BLaER1 treated with 17β-estradiol and CSF1 and Interleukin-3, amounts not matched to agents 10 nM and 100 nM (cell line): ENCODE results near the gene HPSE.

Source experiments
- H3K27ac ChIP-seq, 11 experiments: shearing (Covaris generic); formaldehyde crosslinking; 2 replicates each; pipeline ENCODE4 v1.8.1; 2022
- H3K27me3 ChIP-seq, 11 experiments: shearing (Covaris generic); formaldehyde crosslinking; 2 replicates each; pipeline ENCODE4 v1.8.1; 2022
- H3K36me3 ChIP-seq, 11 experiments: shearing (Covaris generic); formaldehyde crosslinking; 2 replicates each; pipeline ENCODE4 v1.8.1; 2022
- H3K4me1 ChIP-seq, 10 experiments: shearing (Covaris generic); formaldehyde crosslinking; 2 replicates each; pipeline ENCODE4 v1.8.1; 2022
- H3K4me2 ChIP-seq, 11 experiments: shearing (Covaris generic); formaldehyde crosslinking; 2 replicates each; pipeline ENCODE4 v1.8.1; 2022
- H3K4me3 ChIP-seq, 10 experiments: shearing (Covaris generic); formaldehyde crosslinking; 2 replicates each; pipeline ENCODE4 v1.8.1; 2022
- H3K9ac ChIP-seq, 11 experiments: shearing (Covaris generic); formaldehyde crosslinking; 2 replicates each; pipeline ENCODE4 v1.8.1; 2022
- H3K9me3 ChIP-seq, 11 experiments: shearing (Covaris generic); formaldehyde crosslinking; replicated peaks in 1 of 11; 2 replicates each; pipeline ENCODE4 v1.8.1; 2022
- H4K20me1 ChIP-seq, 11 experiments: shearing (Covaris generic); formaldehyde crosslinking; 2 replicates each; pipeline ENCODE4 v1.8.1; 2022
- Cebpa-rat ChIP-seq, 11 experiments: shearing (Covaris generic); IDR thresholded peaks; 2 replicates each; pipeline ENCODE4 v1.8.1; 2022

The HPSE gene

DNA sequence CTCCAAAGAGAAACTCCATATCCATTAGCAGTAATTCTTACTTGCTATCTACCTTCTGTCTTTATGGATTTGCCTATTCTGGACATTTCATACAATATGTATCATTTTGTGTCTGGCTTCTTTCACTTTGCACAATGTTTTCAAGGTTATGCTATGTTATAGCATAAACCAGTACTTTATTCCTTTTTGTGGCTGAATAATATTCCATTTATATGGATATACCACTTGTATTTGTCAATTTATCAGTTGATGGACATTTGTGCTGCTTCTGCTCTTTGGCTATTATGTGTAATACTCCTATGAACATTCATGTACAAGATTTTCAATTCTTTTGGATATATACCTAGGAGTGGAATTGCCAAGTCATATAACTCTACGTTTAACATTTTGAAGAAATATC is 18.9 kb upstream of the HPSE start:
- Histone ChIP-seq H3K36me3 (no peaks in the 10 kb centered on the region), H4K20me1 (no peaks in the 10 kb centered on the region), H3K9me3 (peaks cover 17 to 42% (median 36%) of the 10 kb centered on the region in 11 experiments), H3K27ac (no peak overlapping the region), H3K27me3 (no peaks in the 10 kb centered on the region), H3K4me3 (no peak overlapping the region), H3K4me1 (peaks cover 0 to 33% (median 7%) of the 10 kb centered on the region in 10 experiments; a peak in 10 of 20 replicates), H3K9ac (no peak overlapping the region), H3K4me2 (no peak overlapping the region)
- TF ChIP-seq Cebpa-rat (IDR thresholded peaks at IDR 0.05): no peak

DNA sequence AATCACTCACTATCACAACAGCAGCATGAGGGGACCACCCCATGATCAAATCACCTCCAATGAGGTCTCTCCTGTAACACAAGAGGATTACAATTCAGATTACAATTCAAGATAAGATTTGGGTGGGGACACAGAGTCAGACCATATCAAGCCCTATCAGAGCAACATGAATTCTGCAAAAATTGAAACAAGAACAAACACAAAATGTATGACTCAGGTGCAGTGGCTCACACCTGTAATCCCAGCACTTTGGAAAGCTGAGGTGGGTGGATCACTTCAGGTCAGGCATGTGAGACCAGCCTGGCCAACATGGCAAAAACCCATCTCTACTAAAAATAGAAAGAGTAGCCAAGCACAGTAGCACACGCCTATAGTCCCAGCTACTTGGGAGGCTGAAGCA is 13.4 kb upstream of the HPSE start:
- Histone ChIP-seq H3K9ac (no peak overlapping the region), H3K36me3 (peaks cover 0 to 13% (median 3%) of the 10 kb centered on the region in 11 experiments; a peak in 2 of 22 replicates), H3K4me3 (no peak overlapping the region), H3K27ac (no peak overlapping the region), H3K4me1 (peaks cover 0 to 9% (median 1%) of the 10 kb centered on the region in 10 experiments; a peak in 7 of 20 replicates), H3K9me3 (peaks cover 42 to 57% (median 56%) of the 10 kb centered on the region in 11 experiments), H3K4me2 (no peak overlapping the region), H4K20me1 (no peaks in the 10 kb centered on the region), H3K27me3 (no peaks in the 10 kb centered on the region)
- TF ChIP-seq Cebpa-rat (IDR thresholded peaks at IDR 0.05): no peak

DNA sequence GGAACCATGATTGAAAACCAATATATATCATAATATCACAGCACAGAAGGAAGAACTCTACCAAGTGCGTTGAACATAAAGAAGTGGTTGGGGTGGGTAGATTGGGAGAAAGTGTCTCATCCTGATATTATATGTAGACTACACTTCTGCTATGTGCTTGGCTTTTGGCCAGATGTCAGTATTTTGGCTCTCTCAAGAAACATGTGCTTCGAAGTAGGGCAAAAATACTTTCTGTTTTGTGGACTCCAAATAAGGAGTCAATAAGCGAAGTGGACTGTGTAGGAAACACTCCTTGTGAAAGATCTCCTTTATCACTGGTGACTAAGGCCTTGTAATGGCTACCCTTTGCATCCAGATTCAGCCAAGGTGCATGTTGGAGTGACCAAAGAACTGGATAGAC is 7.8 kb upstream of the HPSE start:
- Histone ChIP-seq H3K9ac (no peak overlapping the region), H3K9me3 (peaks cover 39 to 59% (median 45%) of the 10 kb centered on the region in 11 experiments), H3K4me2 (no peak overlapping the region), H4K20me1 (no peaks in the 10 kb centered on the region), H3K27ac (no peak overlapping the region), H3K4me1 (peaks cover 0 to 12% (median 9%) of the 10 kb centered on the region in 10 experiments; a peak in 15 of 20 replicates), H3K4me3 (no peak overlapping the region), H3K27me3 (no peaks in the 10 kb centered on the region), H3K36me3 (peaks cover 0 to 13% (median 0%) of the 10 kb centered on the region in 11 experiments; a peak in 2 of 22 replicates)
- no peak for TF ChIP-seq Cebpa-rat (IDR thresholded peaks at IDR 0.05)

DNA sequence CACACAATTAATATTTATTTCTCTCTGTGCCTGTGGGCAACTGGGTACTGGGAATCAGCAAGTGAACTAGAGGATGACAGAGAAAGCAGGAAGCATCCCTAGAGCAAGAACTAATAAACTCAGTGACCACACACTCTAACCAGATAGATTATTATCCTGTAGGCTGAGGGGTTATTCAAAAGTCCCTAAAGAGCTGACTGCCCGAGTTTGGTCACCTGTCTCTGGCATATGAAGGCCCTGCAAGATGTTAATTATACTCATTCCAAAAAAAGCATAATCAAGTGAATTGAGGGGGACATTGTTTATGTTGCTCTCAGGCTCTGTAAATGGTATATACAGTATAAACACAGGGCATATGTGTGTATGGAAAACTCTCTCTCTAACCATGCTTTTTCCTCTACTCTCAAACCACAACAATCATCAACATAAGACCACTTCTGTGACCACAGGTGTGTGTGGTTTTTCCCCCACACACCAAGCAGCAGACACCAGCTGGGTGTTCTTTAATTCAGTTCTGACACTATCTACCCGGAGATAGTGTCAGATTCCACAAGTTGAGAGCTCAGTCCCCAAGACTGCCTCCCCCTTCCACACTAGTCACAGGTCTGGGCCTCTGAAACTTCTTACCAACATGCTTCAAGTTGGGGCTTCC is 6.2 kb upstream of the HPSE start:
- Histone ChIP-seq H3K9ac (no peak overlapping the region), H4K20me1 (no peaks in the 10 kb centered on the region), H3K9me3 (peaks cover 23 to 42% (median 29%) of the 10 kb centered on the region in 11 experiments), H3K4me2 (peak overlapping the region in 8 of 11 experiments; percentile 32 to 49 (median 40); a peak in 15 of 22 replicates), H3K27me3 (no peaks in the 10 kb centered on the region), H3K4me3 (no peak overlapping the region), H3K36me3 (0 out of 22 replicates have a peak, but pooled peaks cover 0 to under 1% (median 0%) of the 10 kb centered on the region in 11 experiments), H3K4me1 (peaks cover 12 to 23% (median 16%) of the 10 kb centered on the region in 10 experiments), H3K27ac (no peak overlapping the region)
- TF ChIP-seq Cebpa-rat (IDR thresholded peaks at IDR 0.05): no peak

DNA sequence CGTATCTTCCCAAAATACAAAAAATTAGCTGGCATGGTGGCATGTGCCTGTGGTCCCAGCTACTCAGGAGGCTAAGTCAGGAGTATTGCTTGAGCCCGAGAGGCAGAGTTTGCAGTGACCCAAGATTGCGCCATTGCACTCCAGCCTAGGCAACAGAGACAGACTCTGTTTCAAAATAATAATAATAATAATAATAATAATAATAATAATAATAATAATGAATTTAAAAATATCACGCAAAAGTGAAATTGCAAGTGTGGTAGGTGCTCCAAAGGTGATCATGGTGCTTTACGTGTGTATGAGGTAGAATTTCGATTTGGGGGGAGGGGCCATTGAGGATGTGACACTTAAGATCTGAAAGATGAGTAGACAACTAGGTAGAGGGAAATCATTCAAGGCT is 4.9 kb upstream of the HPSE start:
- no peak overlapping the region for H3K4me3 ChIP-seq
- TF ChIP-seq Cebpa-rat (IDR thresholded peaks at IDR 0.05): no peak

DNA sequence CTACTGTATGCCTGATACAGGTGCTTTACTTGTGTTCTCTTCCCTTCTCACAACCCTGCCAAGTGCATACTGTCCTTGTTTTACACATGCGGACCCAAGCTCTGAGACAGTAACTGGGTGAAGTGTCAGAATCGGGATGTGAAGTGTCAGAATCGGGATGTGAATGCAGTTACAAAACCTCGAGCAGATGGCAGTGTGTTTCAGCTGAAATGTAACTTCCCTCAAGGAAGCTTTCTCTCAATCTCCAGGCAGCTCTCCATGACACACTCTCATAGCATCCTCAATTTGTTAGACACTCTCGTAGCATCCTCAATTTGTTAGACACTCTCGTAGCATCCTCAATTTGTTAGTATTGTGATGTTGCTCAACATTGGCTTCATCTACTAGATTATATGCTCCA is 1.1 kb upstream of the HPSE start:
- peak overlapping the region in 8 of 11 experiments; percentile 61 to 85 (median 72); a peak in 15 of 22 replicates for H3K27ac ChIP-seq
- peaks cover 25 to 58% (median 52%) of the 10 kb centered on the region in 10 experiments for H3K4me1 ChIP-seq
- peaks cover 0 to 26% (median 15%) of the 10 kb centered on the region in 11 experiments; a peak in 14 of 22 replicates for H3K36me3 ChIP-seq
- peak overlapping the region in 4 of 10 experiments; percentile 71 to 99 (median 84); a peak in 1 of 20 replicates for H3K4me3 ChIP-seq
- H3K9ac ChIP-seq: peak overlapping the region in 6 of 11 experiments; percentile 76 to 84 (median 82); a peak in 7 of 22 replicates
- H3K4me2 ChIP-seq: peak overlapping the region; percentile 92 to 100 (median 98)
- H3K27me3 ChIP-seq: peaks cover 0 to 14% (median 0%) of the 10 kb centered on the region in 11 experiments; a peak in 4 of 22 replicates
- peaks cover 10 to 20% (median 17%) of the 10 kb centered on the region in 11 experiments for H3K9me3 ChIP-seq
- no peaks in the 10 kb centered on the region for H4K20me1 ChIP-seq
- no peak for TF ChIP-seq Cebpa-rat (IDR thresholded peaks at IDR 0.05)

More for the DNA sequence above, 4.9 kb upstream of the HPSE start:
- Histone ChIP-seq H3K27ac (no peak overlapping the region), H3K9me3 (peaks cover 12 to 30% (median 17%) of the 10 kb centered on the region in 11 experiments), H3K36me3 (no peaks in the 10 kb centered on the region), H3K4me2 (no peak overlapping the region), H3K4me1 (peaks cover 21 to 34% (median 26%) of the 10 kb centered on the region in 10 experiments), H4K20me1 (no peaks in the 10 kb centered on the region), H3K27me3 (peaks cover 0 to under 1% (median 0%) of the 10 kb centered on the region in 11 experiments; a peak in 2 of 22 replicates), H3K9ac (no peak overlapping the region)

DNA sequence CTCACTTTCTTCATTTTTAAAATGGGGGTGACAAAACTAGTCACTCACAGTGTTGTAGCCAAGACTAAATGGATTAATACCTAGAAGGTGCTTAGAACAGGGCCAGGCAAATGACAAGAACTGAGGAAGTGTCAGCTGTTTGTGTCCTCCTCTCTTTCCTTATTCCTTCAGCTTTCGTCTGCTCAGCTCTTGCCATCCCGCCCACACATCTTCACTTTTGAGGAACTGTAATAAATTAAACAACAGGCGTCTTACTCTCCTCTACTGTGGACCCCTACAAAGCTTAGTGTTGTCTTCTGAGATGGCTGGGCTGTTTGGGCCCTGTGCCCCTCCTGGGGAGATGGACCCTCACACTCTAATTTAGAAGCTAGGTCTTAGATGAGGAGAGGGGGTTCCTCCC is 2.7 kb downstream of the HPSE start:
- Histone ChIP-seq H3K4me2 (peak overlapping the region in 9 of 11 experiments; percentile 52 to 100 (median 95); a peak in 18 of 22 replicates), H3K27ac (peak overlapping the region in 7 of 11 experiments; percentile 1 to 69 (median 58); a peak in 10 of 22 replicates), H3K36me3 (peaks cover 0 to 62% (median 45%) of the 10 kb centered on the region in 11 experiments; a peak in 16 of 22 replicates), H4K20me1 (no peaks in the 10 kb centered on the region), H3K4me3 (peak overlapping the region in 6 of 10 experiments; percentile 81 to 99 (median 96); a peak in 10 of 20 replicates), H3K27me3 (peaks cover 0 to 14% (median 0%) of the 10 kb centered on the region in 11 experiments; a peak in 4 of 22 replicates), H3K9me3 (peaks cover 0 to 16% (median 0%) of the 10 kb centered on the region in 11 experiments; a peak in 2 of 22 replicates), H3K9ac (peak overlapping the region in 7 of 11 experiments; percentile 0 to 84 (median 60); a peak in 8 of 22 replicates), H3K4me1 (peaks cover 30 to 91% (median 84%) of the 10 kb centered on the region in 10 experiments)
- TF ChIP-seq Cebpa-rat (IDR thresholded peaks at IDR 0.05): no peak

DNA sequence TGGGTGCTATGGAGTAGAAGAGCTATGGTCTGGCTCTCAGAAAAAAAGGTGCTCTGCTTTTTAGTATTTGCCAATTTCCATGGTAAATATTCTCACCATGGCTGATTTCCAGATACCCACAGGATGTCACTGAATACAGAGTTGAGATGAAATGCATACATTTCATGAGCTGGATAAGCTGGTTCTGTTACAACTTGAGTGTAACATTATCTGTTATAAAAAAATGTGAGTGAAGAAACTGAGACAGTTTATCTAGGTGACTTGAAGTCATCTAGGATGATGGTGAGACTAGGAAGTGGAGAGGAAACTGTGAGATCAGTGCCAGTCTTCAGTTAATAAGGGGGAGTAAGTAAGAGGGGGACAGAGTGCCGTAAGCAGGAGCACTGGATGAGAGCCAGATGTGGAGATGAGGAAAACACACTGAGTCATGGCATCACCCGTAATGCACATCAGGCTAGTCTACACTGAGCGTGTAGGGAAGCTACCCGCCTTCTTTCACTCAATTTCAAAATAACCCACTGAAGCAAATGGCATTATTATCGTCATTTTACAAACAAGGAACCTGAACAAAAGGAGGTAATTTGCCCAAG is 5.0 kb downstream of the HPSE start:
- Histone ChIP-seq H3K4me1 (peaks cover 18 to 93% (median 82%) of the 10 kb centered on the region in 10 experiments), H4K20me1 (no peaks in the 10 kb centered on the region), H3K27ac (peak overlapping the region in 5 of 11 experiments; percentile 8 to 55 (median 23); a peak in 6 of 22 replicates), H3K9me3 (peaks cover 0 to 17% (median 0%) of the 10 kb centered on the region in 11 experiments; a peak in 2 of 22 replicates), H3K27me3 (peaks cover 0 to 14% (median 0%) of the 10 kb centered on the region in 11 experiments; a peak in 4 of 22 replicates), H3K9ac (no peak overlapping the region), H3K4me2 (peak overlapping the region in 9 of 11 experiments; percentile 1 to 100 (median 63); a peak in 15 of 22 replicates), H3K4me3 (peak overlapping the region in 2 of 10 experiments; percentile 33 to 41; a peak in 4 of 20 replicates), H3K36me3 (peaks cover 0 to 82% (median 60%) of the 10 kb centered on the region in 11 experiments; a peak in 16 of 22 replicates)
- TF ChIP-seq Cebpa-rat (IDR thresholded peaks at IDR 0.05): no peak
